HG02642 (cell line): ENCODE results near the gene STK25.
"Not testable (repeated sequence)": the region's sequence is repeated elsewhere in the genome, so short reads cannot be mapped to it uniquely, and the experiment has no call there.

ENCODE experiments used
- ATAC-seq: cut with Tn5 transposase; IDR thresholded peaks from one replicate; pipeline ENCODE4 v1.9.1; 2021; ENCODE audit warnings: mild to moderate bottlenecking; ENCODE audit not compliant: unreplicated experiment, poor library complexity

The STK25 gene

GRCh38 chr2:241540771-241541561 lies 32.6 kb upstream of the STK25 start:
- no peak for ATAC-seq

GRCh38 chr2:241540401-241540770 lies 32.0 kb upstream of the STK25 start:
- no peak for ATAC-seq

- ATAC-seq: no peak
These were observed 31.4 kb upstream of the STK25 start for GRCh38 chr2:241539616-241540374.

- no peak for ATAC-seq
These were observed 30.6 kb upstream of the STK25 start for GRCh38 chr2:241538838-241539615.

GRCh38 chr2:241535871-241536655 lies 27.7 kb upstream of the STK25 start:
- no peak for ATAC-seq

- no peak for ATAC-seq
These were observed 26.5 kb upstream of the STK25 start for GRCh38 chr2:241534701-241535375.

GRCh38 chr2:241534293-241534692 lies 25.9 kb upstream of the STK25 start:
- no peak for ATAC-seq

- ATAC-seq: no peak
These were observed 24.6 kb upstream of the STK25 start for GRCh38 chr2:241532733-241533601.

- ATAC-seq: no peak
These were observed 23.8 kb upstream of the STK25 start for GRCh38 chr2:241532168-241532567.

- ATAC-seq: no peak
These were observed 22.9 kb upstream of the STK25 start for GRCh38 chr2:241531161-241531722.

GRCh38 chr2:241530571-241530970 lies 22.2 kb upstream of the STK25 start:
- no peak for ATAC-seq

- not testable (repeated sequence) for ATAC-seq
These were observed 17.7 kb upstream of the STK25 start for GRCh38 chr2:241525818-241526780.

GRCh38 chr2:241522477-241522876 lies 14.1 kb upstream of the STK25 start:
- no peak for ATAC-seq

GRCh38 chr2:241519669-241520068 lies 11.3 kb upstream of the STK25 start:
- no peak for ATAC-seq

- ATAC-seq: no peak
These were observed 8.9 kb upstream of the STK25 start for GRCh38 chr2:241517297-241517696.

GRCh38 chr2:241516520-241516965 lies 8.2 kb upstream of the STK25 start:
- no peak for ATAC-seq
